NCI-H1694 treated with DMSO at 0.1 percent for 48 hours (cell line): ENCODE results near the gene EBPL.

Experiments
- DNase-seq: peaks from one replicate; lab custom pipeline; 2025; lab: John Stamatoyannopoulos, UW

Gene EBPL

GRCh38 chr13:49676581-49677298, 14.5 kb downstream of the EBPL start:
- DNase-seq, result no peak

GRCh38 chr13:49670828-49671227, 20.5 kb downstream of the EBPL start:
- DNase-seq, result no peak

DNA sequence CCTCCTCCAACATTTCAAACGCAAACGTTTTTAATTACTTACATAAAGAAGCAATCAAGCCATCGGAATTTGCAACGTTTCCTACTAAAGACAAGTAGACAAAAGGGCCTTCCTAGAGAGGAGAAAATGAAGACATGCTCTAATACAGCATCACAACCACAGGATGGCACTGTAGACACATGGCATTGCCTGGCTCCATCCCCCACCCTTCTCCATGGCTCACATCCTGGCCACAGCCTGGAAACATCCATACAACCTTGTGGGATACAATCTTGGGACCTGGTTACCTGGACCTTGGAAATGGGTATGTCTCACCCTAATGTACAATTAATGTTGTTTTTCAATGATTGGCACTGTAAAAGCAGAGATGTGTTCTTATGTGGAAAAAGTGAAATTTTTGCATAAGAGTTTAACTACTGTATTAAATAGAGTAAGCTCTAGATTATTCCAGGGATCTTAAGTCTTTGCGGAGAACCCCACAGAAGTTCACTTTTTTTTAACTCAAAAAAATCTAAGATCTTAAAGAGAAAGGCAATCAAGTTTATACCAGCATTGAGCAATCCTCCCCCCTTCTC, 21.5 kb downstream of the EBPL start:
- peak; percentile 48 for DNase-seq

DNA sequence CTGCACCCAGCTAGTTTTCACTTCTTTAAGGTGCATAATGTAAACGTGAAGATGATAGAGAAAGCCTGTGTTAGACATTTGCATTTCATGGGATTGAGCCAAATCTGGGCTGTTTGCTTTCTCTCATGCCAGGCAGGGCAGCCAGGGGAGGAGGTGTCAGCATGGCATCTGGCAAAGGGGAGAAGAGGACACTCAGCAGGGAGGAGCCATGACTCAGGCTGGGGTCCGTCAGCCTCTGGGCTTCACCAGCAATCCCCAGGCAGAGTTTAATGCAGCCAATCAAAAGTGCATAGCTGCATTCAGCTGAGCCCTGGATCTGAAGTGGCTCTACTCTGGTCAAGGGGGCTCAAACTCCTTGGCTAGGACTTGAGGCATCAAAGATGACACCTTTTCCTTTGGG, 23.5 kb downstream of the EBPL start:
- DNase-seq, result no peak

DNA sequence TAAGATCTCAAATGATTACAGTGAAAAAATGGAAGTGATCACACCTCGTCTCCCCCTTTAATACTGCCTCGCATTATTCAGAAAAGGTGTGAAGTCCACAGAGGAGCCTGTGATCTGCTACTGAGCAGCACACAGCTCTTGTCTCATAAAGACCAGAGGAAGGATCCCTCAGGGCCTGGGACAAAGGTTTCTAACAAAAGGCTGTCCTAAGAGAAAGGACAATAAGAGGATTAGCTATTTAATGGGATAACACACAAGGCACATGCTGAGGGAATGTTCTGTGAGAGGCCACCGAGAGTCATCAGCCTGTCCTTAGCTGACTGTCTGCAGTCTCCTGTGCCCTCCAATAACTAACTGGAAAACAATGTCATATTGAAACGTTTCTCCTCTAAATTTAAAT, 26.7 kb downstream of the EBPL start:
- no peak for DNase-seq

- DNase-seq, result no peak
Observed at GRCh38 chr13:49657241-49657641, 34.0 kb downstream of the EBPL start.

GRCh38 chr13:49655906-49656305, 35.4 kb downstream of the EBPL start:
- no peak for DNase-seq

GRCh38 chr13:49654011-49654410, 37.3 kb downstream of the EBPL start:
- no peak for DNase-seq

DNA sequence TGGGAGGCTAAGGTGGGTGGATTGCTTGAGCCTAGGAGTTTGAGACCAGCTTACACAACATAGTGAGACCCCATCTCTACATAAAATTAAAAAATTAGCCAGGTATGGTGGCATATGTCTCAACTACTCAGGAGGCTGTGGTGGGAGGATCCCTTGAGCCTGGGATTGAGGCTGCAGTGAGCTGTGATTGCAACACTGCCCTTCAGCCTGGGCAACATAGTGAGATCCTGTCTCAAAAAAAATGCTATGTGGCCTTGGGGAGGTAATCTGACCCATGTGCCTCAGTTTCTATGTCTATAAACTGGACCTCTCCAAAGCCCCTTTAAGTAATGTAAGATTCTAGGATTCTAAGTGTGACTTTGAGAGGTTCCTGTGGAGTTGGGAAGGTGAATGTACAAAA, 37.8 kb downstream of the EBPL start:
- DNase-seq, result no peak

- DNase-seq, result peak; percentile 15
Observed at GRCh38 chr13:49652355-49653305, 38.7 kb downstream of the EBPL start.

GRCh38 chr13:49651570-49652354, 39.5 kb downstream of the EBPL start:
- DNase-seq, result no peak

DNA sequence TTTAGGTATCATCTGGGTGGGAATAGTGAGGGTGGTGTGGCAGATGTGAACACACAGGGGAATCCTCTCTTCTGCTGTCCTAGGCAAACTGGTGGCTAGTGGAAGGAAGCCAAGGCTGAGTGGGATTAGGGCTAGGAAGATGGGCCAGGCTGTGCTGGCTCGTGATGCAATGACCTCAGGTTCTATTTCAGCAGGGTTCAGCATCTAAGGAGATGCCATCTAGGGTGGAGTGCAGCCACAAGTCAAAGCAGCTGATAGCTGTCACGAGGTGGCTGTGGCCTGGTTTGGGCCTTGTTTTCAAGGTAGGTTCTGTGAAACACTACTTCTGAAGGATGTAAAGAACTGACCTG, 41.3 kb downstream of the EBPL start:
- DNase-seq, result no peak

DNA sequence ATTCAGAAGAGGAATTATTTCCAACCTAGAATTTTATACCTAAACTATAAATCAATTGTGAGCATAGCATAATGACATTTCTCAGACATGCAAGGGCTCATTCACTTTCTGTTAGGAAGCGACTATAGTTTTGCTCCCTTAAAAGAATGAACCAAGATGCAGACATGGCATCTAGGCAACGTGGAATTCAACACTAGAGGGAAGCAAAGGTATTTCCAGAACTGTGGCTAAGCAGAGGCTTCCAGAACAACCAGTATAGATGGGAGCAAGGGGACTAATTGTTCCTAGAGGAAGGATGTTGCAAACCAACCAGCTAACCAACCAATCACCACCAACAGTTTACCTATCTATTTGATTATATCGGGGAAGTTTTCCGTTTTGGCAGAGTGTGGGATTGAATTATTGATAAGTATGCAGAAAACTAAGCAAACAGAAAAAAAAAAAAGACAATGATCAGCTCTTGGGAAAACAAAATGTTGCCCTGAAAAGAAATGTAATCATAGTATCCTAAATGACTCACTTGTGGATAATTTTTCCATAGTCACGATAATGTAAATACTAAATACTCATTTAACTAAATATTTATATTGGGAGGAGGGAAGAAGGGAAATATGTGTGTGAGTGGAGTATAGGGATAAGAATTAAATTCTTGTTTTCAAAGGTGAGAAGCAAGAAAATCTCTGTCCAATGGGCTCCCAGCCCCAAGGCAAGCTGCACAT, 41.9 kb downstream of the EBPL start:
- no peak for DNase-seq

DNA sequence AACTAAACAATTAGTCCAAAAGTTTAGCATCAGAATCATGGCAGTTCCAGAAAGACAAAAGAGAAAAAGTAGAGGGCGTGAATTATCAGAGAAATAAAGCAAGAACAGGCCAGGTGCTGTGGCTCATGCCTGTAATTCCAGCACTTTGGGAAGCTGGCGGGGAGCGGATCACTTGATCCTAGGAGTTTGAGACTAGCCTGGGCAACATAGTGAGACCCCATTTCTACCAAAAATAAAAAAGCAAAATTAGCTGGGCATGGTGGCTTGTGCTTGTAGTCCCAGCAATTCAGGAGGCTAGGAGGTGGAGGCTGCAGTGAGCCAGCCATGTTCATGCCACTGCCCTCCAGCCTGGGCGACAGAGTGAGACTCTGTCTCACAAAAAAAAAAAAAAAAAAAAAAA, 44.6 kb downstream of the EBPL start:
- DNase-seq, result no peak

DNA sequence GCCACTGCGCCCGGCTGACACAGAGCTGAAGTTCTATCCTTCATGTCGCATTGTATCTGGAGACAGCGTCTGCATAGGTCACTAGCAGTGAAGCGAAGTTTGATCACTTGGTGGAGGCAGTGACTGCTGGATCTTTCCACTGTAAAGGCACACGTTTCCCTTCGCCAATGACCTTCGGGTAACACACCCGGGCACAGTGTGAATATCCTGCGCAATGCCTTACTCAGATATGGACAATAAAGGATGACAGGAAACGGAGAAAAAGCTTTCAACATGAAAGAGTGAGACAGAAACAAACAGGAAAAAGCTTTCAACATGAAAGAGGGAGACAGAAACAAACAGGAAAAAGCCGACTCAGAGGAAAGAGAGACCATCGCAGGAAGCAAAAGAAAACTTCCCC, 45.8 kb downstream of the EBPL start:
- DNase-seq, result no peak

GRCh38 chr13:49643035-49643646, 48.1 kb downstream of the EBPL start:
- DNase-seq, result no peak

DNA sequence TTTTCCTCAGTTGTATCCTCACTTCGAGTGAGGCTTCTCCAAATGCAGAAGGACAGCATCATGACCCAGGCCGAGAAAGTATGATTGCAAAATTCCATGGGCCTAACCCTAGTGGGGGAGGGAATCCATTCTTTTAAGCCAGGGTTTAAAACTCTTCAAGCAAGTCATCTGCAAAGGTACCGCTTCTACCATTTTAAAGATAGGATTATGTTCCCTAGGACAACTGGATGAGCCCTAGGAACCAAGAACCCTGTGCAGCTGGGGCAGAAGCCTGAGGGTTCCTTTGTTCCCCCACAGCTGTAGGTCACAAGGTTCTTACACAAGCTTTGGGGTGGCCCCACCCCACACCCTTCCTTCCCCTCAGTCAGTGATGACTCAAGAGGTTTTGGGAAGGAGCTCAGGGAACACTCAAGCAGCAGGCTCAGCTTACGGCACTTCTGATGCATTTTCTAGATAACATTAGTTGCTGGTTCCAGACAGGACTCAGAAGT, 49.4 kb downstream of the EBPL start:
- DNase-seq, result no peak

GRCh38 chr13:49638744-49639072, 52.6 kb downstream of the EBPL start:
- DNase-seq, result no peak

DNA sequence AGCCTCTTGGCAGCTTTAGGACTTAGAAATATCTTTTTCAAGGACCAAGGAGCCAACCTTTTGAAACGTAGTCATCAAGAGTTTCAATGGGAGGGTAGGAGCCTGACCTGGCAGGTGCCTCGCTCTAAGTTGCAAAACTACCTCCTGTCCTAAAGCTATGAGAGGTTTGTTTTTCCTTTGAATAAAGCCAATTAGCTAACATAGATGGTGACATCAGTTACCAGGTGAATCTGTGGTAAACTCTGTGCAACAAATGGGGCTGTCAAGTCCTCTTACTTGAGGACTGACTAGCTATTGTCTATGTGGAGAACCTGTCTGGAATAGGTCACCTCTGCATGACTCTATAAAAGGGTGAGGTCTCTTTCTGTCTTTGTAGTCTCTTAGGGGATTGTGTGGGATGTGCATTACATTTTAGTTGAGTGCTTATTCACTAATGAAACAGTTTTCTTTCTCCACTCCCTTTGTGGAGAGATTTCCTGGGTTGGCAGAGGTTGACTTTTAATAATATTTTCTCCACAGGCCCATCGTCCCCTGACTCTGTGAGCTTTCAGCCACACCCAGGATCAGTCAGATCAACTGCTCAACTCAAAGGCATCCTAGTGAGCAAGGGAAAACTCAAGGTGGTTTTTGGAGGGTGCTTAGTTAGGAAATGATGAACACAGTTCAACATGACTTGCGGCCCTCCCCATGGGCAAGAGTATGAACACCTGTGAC, 53.1 kb downstream of the EBPL start:
- DNase-seq, result no peak

- DNase-seq, result no peak
Observed at GRCh38 chr13:49636705-49637104, 54.6 kb downstream of the EBPL start.
